AG09319 (cell line): ENCODE results near the gene BCAS4.

Experiments
- DNase-seq: peaks from one replicate; pipeline ENCODE4 v3.0.0-alpha.2; 2010; ENCODE audit warnings: low read depth; ENCODE audit errors: extremely low read depth
- TF ChIP-seq, protein P1 (sequence below): IDR thresholded peaks from 2 replicates; pipeline ENCODE4 v1.5.1; 2011; ENCODE audit warnings: low read depth, mild to moderate bottlenecking, inconsistent platforms, low read length, moderate library complexity

The BCAS4 gene

DNA sequence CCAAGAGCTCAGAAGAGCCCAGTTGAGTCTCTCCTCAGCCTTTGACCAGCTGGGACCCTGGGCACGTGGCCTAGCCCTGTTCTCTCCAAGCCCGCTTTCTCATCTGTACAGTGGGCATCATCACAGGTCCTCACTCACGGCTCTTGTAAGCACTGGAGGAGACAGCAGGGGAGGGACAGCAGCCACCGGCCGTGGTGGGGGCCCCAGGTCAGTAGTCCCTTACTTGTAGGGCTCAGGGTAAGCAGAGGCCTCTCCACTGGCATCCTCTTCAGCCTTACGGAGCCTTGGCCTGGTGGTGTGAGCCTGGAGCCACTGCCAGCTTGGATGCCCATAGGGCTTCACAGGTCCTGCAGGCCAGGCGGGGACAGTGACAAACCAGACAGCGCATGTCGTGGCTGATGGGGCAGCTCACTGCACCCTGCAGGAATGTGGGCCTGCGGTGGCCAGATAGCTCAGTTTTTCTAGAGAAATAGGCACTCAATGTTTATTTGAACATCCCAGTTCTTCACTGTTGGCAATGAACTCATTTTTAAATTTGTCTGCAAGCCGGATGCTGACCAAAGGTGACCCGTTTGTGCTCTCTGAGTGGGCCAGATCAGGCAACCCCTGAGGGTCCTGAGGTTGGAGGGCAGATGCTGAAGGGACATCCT, 71.3 kb downstream of the BCAS4 start:
- TF ChIP-seq, protein P1, sequence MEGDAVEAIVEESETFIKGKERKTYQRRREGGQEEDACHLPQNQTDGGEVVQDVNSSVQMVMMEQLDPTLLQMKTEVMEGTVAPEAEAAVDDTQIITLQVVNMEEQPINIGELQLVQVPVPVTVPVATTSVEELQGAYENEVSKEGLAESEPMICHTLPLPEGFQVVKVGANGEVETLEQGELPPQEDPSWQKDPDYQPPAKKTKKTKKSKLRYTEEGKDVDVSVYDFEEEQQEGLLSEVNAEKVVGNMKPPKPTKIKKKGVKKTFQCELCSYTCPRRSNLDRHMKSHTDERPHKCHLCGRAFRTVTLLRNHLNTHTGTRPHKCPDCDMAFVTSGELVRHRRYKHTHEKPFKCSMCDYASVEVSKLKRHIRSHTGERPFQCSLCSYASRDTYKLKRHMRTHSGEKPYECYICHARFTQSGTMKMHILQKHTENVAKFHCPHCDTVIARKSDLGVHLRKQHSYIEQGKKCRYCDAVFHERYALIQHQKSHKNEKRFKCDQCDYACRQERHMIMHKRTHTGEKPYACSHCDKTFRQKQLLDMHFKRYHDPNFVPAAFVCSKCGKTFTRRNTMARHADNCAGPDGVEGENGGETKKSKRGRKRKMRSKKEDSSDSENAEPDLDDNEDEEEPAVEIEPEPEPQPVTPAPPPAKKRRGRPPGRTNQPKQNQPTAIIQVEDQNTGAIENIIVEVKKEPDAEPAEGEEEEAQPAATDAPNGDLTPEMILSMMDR, result no peak
- DNase-seq, result no peak

DNA sequence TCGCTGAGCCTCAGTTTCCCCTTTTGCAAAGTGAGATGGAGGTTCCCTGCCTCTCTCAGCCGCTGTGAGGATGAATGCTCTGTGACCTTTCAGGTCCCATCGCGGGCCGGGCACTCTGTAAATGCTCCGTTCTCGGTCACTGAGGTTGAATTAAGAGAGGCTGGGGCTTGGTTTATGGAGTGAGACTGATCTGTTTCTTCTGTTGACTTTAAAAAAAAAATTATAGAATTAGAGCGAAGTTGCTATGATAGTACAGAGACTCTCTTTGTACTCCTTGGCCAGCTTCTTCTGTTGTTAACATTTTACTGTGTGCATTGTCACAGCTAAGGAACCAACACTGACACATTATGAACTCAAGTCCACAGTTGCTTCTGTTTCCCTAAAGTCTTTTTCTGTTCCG, 72.0 kb downstream of the BCAS4 start:
- TF ChIP-seq, protein P1, result no peak
- DNase-seq, result no peak

DNA sequence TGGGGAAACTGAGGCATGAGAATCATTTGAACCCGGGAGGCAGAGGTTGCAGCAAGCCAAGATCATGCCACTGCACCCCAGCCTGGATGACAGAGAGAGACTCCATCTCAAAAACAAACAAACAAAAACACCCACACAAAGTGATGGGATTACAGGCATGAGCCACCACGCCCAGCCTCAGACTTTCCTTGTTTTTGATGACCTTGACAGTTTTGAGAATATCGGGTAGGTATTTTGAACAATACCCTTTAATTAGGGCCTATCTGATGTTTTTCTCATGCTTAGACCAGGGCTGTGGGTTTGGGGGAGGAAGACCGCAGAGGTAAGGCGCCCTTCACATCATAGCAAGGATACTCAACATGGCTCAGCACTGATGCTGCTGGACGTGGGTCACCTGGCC, 72.9 kb downstream of the BCAS4 start:
- TF ChIP-seq, protein P1, result no peak
- no peak for DNase-seq

DNA sequence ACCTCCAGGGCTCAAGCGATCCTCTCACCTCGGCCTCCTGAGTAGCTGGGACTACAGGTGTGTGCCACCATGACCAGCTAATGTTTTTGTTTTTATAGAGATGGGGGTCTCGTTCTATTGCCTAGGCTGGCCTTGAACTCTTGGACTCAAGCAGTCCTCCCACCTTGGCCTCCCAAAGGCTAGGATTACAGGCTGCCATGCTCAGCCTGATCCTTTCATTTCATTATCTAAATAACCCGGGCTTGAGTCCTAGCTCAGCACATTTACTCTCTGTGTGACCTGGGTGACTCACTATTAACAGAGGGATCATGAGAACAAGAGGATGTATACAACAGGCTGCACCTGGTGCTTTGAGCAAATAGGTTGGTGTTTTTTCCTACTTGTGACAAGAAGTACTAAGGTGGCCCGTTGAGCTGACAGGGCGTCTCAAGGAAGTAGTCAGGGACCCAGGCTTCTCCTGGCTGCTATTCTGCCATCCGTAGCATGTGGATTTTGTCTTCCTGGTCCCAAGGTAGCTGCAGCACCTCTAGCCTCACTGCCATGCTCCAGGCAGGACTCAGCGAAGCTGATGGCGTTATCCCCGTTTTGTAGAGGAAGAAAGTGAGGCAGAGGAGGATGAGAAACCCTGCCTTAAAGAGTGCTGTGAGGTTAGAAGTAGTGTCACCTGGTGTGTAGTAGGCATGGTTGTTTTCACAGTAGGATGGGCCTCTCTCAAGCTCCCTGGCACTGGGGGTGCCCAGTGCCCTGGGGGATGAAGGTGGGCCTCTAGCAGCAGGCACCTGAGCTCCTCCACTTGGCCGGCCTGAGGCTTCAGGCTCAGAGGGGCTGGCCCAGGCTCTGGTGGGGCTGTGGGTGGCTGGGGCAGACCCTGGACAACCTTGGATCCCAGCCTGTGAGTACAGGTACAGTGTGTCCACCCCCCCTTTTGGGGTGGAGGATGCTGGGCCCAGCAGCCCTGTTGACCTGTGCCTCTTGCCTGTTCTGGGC, 73.9 kb downstream of the BCAS4 start:
- TF ChIP-seq, protein P1, result no peak
- no peak for DNase-seq

GRCh38 chr20:50870561-50871161, 75.8 kb downstream of the BCAS4 start:
- TF ChIP-seq, protein P1, result no peak
- no peak for DNase-seq

DNA sequence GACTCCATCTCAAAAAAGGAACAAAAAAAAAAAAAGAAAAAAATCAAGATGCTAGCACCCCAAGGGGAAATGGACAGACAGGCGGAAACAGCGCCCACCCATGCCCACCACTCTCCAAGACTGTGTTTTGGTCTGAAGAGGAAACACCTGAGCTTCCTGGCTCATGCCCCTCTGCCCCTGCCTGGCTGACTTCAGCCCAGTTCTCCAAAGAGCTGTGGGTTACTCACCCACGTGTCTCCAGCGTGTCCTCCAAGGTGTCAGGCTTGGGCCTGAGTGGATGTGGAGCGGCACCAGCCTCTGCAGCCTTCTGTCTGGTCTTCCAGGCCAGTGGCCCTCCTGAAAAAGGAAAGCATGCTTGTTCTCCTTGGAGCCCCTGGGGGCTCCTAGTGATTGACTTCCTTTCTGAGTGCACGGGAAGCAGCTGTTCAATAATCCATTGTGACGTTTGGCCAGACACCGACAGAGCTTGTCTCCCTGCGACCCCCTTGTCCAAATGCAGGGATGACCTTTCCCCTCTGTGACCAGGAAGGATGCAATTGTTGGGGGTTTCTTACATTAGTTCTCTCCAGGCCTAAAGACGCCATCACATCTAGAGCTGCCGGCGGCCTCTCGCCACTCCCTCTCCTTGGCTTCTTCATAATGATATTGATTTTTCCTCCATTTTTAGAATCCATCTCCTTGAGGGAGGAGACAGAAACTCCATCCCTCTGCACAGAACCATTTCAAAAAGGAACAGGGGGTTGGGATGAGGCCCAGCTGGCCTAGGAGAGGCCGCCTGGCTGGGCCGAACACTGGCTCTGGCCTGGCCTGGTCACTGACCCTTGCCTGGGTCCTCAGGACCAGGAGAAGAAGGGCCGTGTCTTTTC, 77.9 kb downstream of the BCAS4 start:
- no peak for DNase-seq
- TF ChIP-seq, protein P1, result no peak
